Measurements from ENCODE around the gene QTRT2. TPM values are rescaled to one million over a fixed set of nuclear protein-coding genes. Genes with fewer than 3 reads are reported as not detected.

The QTRT2 gene
- total and polyA plus RNA-seq, 10 of the 15 experiments (the other 5 are each of a cell fraction or from before 2014, with no cell fraction given): 17.8 to 42.3 (median 28.7) TPM

GRCh38 chr3:114019486-114019885 is 37.1 kb upstream of the QTRT2 start:
- in situ Hi-C loops (cut with MboI): no loop called here
- H3K36me3 ChIP-seq (ENCODE audit: control insufficient read depth in 2 of 2, insufficient read depth in 2 of 2, low read length in 1 of 2): no peaks in the 10 kb centered on the region
- FAIRE-seq (no peak), ATAC-seq (no peak), DNase-seq (ENCODE audit: low read depth, low spot score) (no peak)
- BruUV-seq (replicated peaks): no TSS peak
- ChIA-PET SMC1A (ENCODE audit: uncharacterized antibody, unreplicated experiment) (no interaction called here), CTCF (interaction anchor here (1.0 to 1.4 kb wide), 2 partner anchors 7 to 14 kb away, joined by 3 to 5 read pairs; no protein-coding TSS in a partner anchor), POLR2A (interaction anchor here (0.5 kb wide), 1 partner anchor 8 kb away, joined by 3 read pairs; no protein-coding TSS in a partner anchor), RAD21 (ENCODE audit: unreplicated experiment) (no interaction called here)
- no peaks in the 10 kb centered on the region for H4K20me1 ChIP-seq (ENCODE audit: control insufficient read depth, insufficient read depth)
- no peak overlapping the region for H3K4me3 ChIP-seq
- WGBS (ENCODE audit: insufficient coverage, insufficient replicate concordance, low lambda C conversion rate, missing lambda C conversion rate): 95% methylated on average over 2 of the region's 2 CpGs
- H3K4me1 ChIP-seq (ENCODE audit: control insufficient read depth, insufficient read depth, low read length): no peaks in the 10 kb centered on the region
- no peak overlapping the region for H3K4me2 ChIP-seq (ENCODE audit: control insufficient read depth, insufficient read depth)
- H3K27ac ChIP-seq (ENCODE audit: control insufficient read depth, insufficient read depth): no peak overlapping the region
- TF ChIP-seq SMAD1 (IDR thresholded peaks at IDR 0.05; ENCODE audit: low read depth, partially characterized antibody) (no peak), IRF5 (IDR thresholded peaks at IDR 0.05; ENCODE audit: borderline replicate concordance) (no peak), IRF4 (IDR thresholded peaks at IDR 0.05; ENCODE audit: low read depth, low read length) (no peak), SRF (IDR thresholded peaks at IDR 0.05; ENCODE audit: low read depth in 2 of 2, low read length in 2 of 2) (no peak), CHD4 (IDR thresholded peaks at IDR 0.05) (no peak), WRNIP1 (IDR thresholded peaks at IDR 0.05; ENCODE audit: borderline replicate concordance, low read depth, low read length) (no peak), YBX1 (IDR thresholded peaks at IDR 0.05) (no peak), PBX3 (IDR thresholded peaks at IDR 0.05; ENCODE audit: insufficient replicate concordance, low read depth, low read length) (no peak), ZZZ3 (IDR thresholded peaks at IDR 0.05; ENCODE audit: control insufficient read depth, insufficient read length, low read depth) (no peak), NFYB (IDR thresholded peaks at IDR 0.05; ENCODE audit: insufficient read depth, low read depth, low read length) (no peak), ZSCAN29 (IDR thresholded peaks at IDR 0.05) (no peak), STAT3 (IDR thresholded peaks at IDR 0.05; ENCODE audit: low read depth, low read length) (no peak)
- TF ChIP-seq, protein P1, sequence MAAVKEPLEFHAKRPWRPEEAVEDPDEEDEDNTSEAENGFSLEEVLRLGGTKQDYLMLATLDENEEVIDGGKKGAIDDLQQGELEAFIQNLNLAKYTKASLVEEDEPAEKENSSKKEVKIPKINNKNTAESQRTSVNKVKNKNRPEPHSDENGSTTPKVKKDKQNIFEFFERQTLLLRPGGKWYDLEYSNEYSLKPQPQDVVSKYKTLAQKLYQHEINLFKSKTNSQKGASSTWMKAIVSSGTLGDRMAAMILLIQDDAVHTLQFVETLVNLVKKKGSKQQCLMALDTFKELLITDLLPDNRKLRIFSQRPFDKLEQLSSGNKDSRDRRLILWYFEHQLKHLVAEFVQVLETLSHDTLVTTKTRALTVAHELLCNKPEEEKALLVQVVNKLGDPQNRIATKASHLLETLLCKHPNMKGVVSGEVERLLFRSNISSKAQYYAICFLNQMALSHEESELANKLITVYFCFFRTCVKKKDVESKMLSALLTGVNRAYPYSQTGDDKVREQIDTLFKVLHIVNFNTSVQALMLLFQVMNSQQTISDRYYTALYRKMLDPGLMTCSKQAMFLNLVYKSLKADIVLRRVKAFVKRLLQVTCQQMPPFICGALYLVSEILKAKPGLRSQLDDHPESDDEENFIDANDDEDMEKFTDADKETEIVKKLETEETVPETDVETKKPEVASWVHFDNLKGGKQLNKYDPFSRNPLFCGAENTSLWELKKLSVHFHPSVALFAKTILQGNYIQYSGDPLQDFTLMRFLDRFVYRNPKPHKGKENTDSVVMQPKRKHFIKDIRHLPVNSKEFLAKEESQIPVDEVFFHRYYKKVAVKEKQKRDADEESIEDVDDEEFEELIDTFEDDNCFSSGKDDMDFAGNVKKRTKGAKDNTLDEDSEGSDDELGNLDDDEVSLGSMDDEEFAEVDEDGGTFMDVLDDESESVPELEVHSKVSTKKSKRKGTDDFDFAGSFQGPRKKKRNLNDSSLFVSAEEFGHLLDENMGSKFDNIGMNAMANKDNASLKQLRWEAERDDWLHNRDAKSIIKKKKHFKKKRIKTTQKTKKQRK (IDR thresholded peaks at IDR 0.05; ENCODE audit: low read depth, low read length): no peak
- H2AFZ ChIP-seq (ENCODE audit: control insufficient read depth, low read depth, low read length): no peak overlapping the region
- no peaks in the 10 kb centered on the region for H3K79me2 ChIP-seq (ENCODE audit: control insufficient read depth, insufficient read depth, low read length)
- no peak overlapping the region for H3K9ac ChIP-seq (ENCODE audit: control insufficient read depth, insufficient read depth, low read length)
- intact Hi-C loops (cut with micrococcal nuclease; ENCODE audit: unreplicated experiment): no loop called here
- no peaks in the 10 kb centered on the region for H3K27me3 ChIP-seq (replicated peaks in 1 of 2; ENCODE audit: control insufficient read depth in 2 of 2, insufficient read depth in 2 of 2, low read length in 1 of 2)
- no peaks in the 10 kb centered on the region for H3K9me3 ChIP-seq (replicated peaks; ENCODE audit: control insufficient read depth, insufficient read depth, low read length)

Measured in GM12878 (cell line).